GM18907 (cell line): ENCODE results near the gene THSD7B.

Experiments used
- ATAC-seq: cut with Tn5 transposase; IDR thresholded peaks from one replicate; pipeline ENCODE4 v1.9.1; 2021; ENCODE audit warnings: mild to moderate bottlenecking, moderate library complexity; ENCODE audit not compliant: unreplicated experiment

THSD7B gene

GRCh38 chr2:137118140-137118539 lies 352.8 kb downstream of the THSD7B start:
- ATAC-seq, result no peak

GRCh38 chr2:137123226-137123625 lies 357.9 kb downstream of the THSD7B start:
- ATAC-seq, result no peak

- ATAC-seq, result no peak
Measured at GRCh38 chr2:137133225-137133624, 367.9 kb downstream of the THSD7B start.

GRCh38 chr2:137138263-137138662 lies 372.9 kb downstream of the THSD7B start:
- ATAC-seq, result no peak

- no peak for ATAC-seq
Measured at GRCh38 chr2:137151731-137152130, 386.4 kb downstream of the THSD7B start.

GRCh38 chr2:137154946-137155345 lies 389.6 kb downstream of the THSD7B start:
- ATAC-seq, result no peak

- no peak for ATAC-seq
Measured at GRCh38 chr2:137155356-137156104, 390.2 kb downstream of the THSD7B start.

GRCh38 chr2:137156221-137156844 lies 391.0 kb downstream of the THSD7B start:
- ATAC-seq, result no peak

DNA sequence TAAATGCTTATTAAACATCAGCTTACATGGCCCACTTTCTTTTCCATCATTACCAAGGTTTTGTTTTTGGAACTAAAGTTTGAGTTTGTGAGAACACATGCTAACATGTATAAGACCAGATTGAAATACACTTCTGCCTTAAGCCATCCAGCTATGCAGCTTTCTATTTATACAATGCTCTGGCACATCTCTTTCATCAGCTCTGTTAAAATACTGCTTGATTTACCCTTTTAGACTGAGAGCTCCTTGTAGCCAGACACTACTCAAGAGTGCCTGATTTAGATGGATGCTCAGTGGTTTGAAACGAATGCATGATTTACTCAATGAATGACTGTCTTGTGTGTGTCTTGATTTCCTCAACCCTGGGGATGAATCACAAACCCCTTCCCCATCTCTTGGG lies 392.5 kb downstream of the THSD7B start:
- ATAC-seq, result no peak

DNA sequence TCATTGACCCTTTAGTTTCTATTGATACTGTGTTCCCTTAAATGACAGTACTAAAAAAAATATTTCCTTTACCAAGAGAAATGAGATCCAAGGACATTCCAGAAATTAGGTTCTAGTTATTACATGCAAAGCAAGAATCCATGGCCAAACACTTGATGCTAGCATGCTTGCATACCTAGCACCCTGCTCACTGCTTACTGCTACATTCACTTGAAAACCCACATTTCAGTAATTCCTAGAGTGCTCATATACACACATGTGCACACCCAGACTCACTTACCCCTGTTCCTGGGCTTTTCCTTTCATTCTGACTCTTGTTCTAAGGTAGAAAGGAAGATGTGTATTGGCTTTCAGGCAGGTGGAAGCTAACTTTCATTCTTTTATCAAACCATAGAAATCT lies 395.9 kb downstream of the THSD7B start:
- ATAC-seq, result no peak

GRCh38 chr2:137165968-137166367 lies 400.6 kb downstream of the THSD7B start:
- ATAC-seq, result no peak

DNA sequence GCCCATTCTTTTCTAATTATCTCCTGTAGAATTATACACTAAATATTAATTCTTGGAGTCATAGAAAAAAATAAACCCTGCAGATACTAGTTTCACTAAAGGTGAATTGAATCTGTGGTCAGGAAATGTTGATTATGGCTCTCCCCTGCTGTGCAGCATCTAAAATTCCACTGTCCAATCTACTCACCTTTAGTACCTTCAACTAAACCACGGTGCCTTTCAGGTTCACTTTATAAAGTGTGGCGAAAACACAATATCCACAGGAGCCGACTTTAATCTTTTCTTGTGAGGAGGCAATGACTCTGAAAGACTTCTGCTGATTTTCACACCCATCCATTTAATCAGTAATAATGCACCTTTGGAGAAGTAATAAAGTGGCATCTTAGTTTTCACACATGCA lies 402.3 kb downstream of the THSD7B start:
- no peak for ATAC-seq

- no peak for ATAC-seq
Measured at GRCh38 chr2:137168552-137168951, 403.2 kb downstream of the THSD7B start.

GRCh38 chr2:137172162-137172561 lies 406.8 kb downstream of the THSD7B start:
- ATAC-seq, result no peak

GRCh38 chr2:137173463-137173862 lies 408.1 kb downstream of the THSD7B start:
- ATAC-seq, result peak; percentile 95

DNA sequence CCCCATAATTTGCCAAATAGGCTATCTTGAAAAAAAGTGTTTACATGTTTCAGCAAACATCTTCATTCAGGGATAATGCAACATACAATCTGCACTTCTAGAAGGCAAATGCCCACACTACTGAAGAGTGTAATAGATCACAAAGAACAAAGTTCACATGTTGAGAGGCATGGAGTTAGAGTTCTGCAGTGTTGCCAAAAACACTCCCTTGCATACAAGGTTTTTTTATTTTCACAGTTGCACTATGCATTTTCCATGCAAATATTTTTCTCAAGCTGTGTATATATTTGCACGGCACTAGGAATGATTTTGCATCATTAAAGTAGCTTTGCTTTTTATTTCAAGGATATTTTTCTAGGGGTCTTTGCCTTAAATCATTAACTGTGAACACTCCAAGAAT lies 409.9 kb downstream of the THSD7B start:
- no peak for ATAC-seq

GRCh38 chr2:137178951-137179377 lies 413.6 kb downstream of the THSD7B start:
- no peak for ATAC-seq

GRCh38 chr2:137179542-137179941 lies 414.2 kb downstream of the THSD7B start:
- ATAC-seq, result no peak

DNA sequence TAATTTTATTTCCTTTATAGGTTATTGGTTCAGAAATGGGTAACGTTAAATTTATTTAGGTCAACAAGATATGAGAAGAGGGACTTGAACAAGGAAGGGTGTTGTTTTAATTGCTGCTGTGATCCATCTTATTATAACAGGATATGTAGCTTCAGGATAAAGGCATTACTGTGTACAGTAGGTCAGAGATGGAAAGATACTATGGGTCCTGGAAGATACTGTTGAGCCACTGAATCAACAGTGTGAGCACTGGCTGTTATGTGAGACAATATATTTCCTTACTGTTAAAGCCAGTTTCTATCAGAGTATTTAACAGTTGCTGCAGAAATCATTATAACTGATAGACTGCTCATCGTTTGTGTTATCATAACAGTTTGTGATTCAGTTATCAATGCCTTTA lies 414.7 kb downstream of the THSD7B start:
- no peak for ATAC-seq

- ATAC-seq, result no peak
Measured at GRCh38 chr2:137181370-137181769, 416.0 kb downstream of the THSD7B start.

- no peak for ATAC-seq
Measured at GRCh38 chr2:137182071-137182470, 416.7 kb downstream of the THSD7B start.

GRCh38 chr2:137183206-137183898 lies 418.0 kb downstream of the THSD7B start:
- no peak for ATAC-seq
